BJ (cell line): ENCODE data around the gene HIVEP1. TPM values are rescaled to one million over a fixed set of nuclear protein-coding genes. Genes with fewer than 3 reads are reported as not detected.
"Not testable (repeated sequence)": the region's sequence is repeated elsewhere in the genome, so short reads cannot be mapped to it uniquely, and the experiment has no call there.

Source experiments
- CTCF ChIA-PET: fragments of 350-600 bp; formaldehyde crosslinking; extraction: SDS; loops from one replicate; lab custom pipeline; 2021; ENCODE audit warnings: antibody characterized with exemption, inconsistent platforms; lab: Yijun Ruan, JAX
- POLR2A ChIA-PET: fragments of 300-600 bp; sonication (Branson Sonifier 250); formaldehyde crosslinking; extraction: SDS; loops from one replicate; lab custom pipeline; 2021; ENCODE audit warnings: antibody characterized with exemption; lab: Charles Lee
- DNase-seq: peaks from one replicate; pipeline ENCODE4 v3.0.0-alpha.2; 2011; ENCODE audit warnings: low read depth
- H3K27me3 ChIP-seq: 2 replicates; pipeline ENCODE4 v1.6.0; 2011; ENCODE audit warnings: low read length; ENCODE audit not compliant: control insufficient read depth, insufficient read depth
- H3K36me3 ChIP-seq: 2 replicates; pipeline ENCODE4 v1.5.1; 2011; ENCODE audit warnings: low read length; ENCODE audit not compliant: control insufficient read depth, insufficient read depth
- H3K4me3 ChIP-seq: 2 replicates; pipeline ENCODE4 v1.5.1; 2011; ENCODE audit warnings: low read depth, mild to moderate bottlenecking, control low read depth, low read length
- CTCF ChIP-seq: IDR thresholded peaks from 2 replicates; pipeline ENCODE4 v1.5.1; 2011; ENCODE audit warnings: low read depth, mild to moderate bottlenecking, control low read depth, inconsistent platforms, low read length, moderate library complexity; ENCODE audit not compliant: insufficient read depth
- polyA plus RNA-seq: library from polyadenylated mRNA; depleted of rRNA; stranded (reverse); fragments of >200 nt; gene quantifications from 2 replicates; pipeline ENCODE4 v1.2.3, GENCODE V29; 2011

HIVEP1 gene
- polyA plus RNA-seq, 1 experiment, result 17.1 TPM

- H3K4me3 ChIP-seq, result no peak overlapping the region
- TF ChIP-seq CTCF, result no peak
- CTCF ChIA-PET, result interaction anchor here (0.9 kb wide), 1 partner anchor 8 kb away, joined by 3 read pairs; no protein-coding TSS in a partner anchor
- POLR2A ChIA-PET, result no interaction called here
- no peak for DNase-seq
- H3K27me3 ChIP-seq, result no peaks in the 10 kb centered on the region
- H3K36me3 ChIP-seq, result no peaks in the 10 kb centered on the region
Measured at GRCh38 chr6:12173661-12174060, 161.5 kb downstream of the HIVEP1 start.

- TF ChIP-seq CTCF, result no peak
- ChIA-PET CTCF (interaction anchor here (1.1 kb wide), 1 partner anchor 14 kb away, joined by 3 read pairs; no protein-coding TSS in a partner anchor), POLR2A (interaction anchor here (0.6 kb wide), 1 partner anchor 30 kb away, joined by 3 read pairs; no protein-coding TSS in a partner anchor)
- H3K4me3 ChIP-seq, result no peak overlapping the region
- H3K27me3 ChIP-seq, result no peaks in the 10 kb centered on the region
- no peaks in the 10 kb centered on the region for H3K36me3 ChIP-seq
- no peak for DNase-seq
Measured at GRCh38 chr6:12174878-12175277, 162.8 kb downstream of the HIVEP1 start.

- H3K27me3 ChIP-seq, result no peaks in the 10 kb centered on the region
- H3K36me3 ChIP-seq, result no peaks in the 10 kb centered on the region
- TF ChIP-seq CTCF, result no peak
- CTCF ChIA-PET, result interaction anchor here (1.1 kb wide), 1 partner anchor 13 kb away, joined by 3 read pairs; no protein-coding TSS in a partner anchor
- no peak overlapping the region for H3K4me3 ChIP-seq
- DNase-seq, result no peak
- POLR2A ChIA-PET, result no interaction called here
Measured at GRCh38 chr6:12175626-12176025, 163.5 kb downstream of the HIVEP1 start.

GRCh38 chr6:12176782-12177181 lies 164.7 kb downstream of the HIVEP1 start:
- H3K27me3 ChIP-seq, POLR2A ChIA-PET, H3K4me3 ChIP-seq, H3K36me3 ChIP-seq, DNase-seq: not testable (repeated sequence)
- CTCF ChIA-PET, result interaction anchor here (1.0 kb wide), 1 partner anchor 20 kb away, joined by 3 read pairs; no protein-coding TSS in a partner anchor

- ChIA-PET POLR2A (no interaction called here), CTCF (no interaction called here)
- no peak for TF ChIP-seq CTCF
- Histone ChIP-seq H3K4me3 (no peak overlapping the region), H3K36me3 (no peaks in the 10 kb centered on the region), H3K27me3 (no peaks in the 10 kb centered on the region)
- DNase-seq, result no peak
Measured at GRCh38 chr6:12178521-12178920, 166.4 kb downstream of the HIVEP1 start.

- TF ChIP-seq CTCF, result no peak
- ChIA-PET POLR2A (no interaction called here), CTCF (no interaction called here)
- Histone ChIP-seq H3K27me3 (no peaks in the 10 kb centered on the region), H3K36me3 (no peaks in the 10 kb centered on the region), H3K4me3 (no peak overlapping the region)
- no peak for DNase-seq
Measured at GRCh38 chr6:12181481-12181880, 169.4 kb downstream of the HIVEP1 start.
